Measurements from ENCODE around the gene UBR2.
"Not testable (repeated sequence)": the region's sequence is repeated elsewhere in the genome, so short reads cannot be mapped to it uniquely, and the experiment has no call there.

Gene UBR2

GRCh38 chr6:42555477-42556457, 8.1 kb upstream of the UBR2 start:
- peak; percentile 88 for DNase-seq

- no peak for DNase-seq
Observed at GRCh38 chr6:42556462-42556861, 7.4 kb upstream of the UBR2 start.

GRCh38 chr6:42559276-42559675, 4.6 kb upstream of the UBR2 start:
- not testable (repeated sequence) for DNase-seq

GRCh38 chr6:42561986-42562385, 1.8 kb upstream of the UBR2 start:
- DNase-seq = no peak

DNA sequence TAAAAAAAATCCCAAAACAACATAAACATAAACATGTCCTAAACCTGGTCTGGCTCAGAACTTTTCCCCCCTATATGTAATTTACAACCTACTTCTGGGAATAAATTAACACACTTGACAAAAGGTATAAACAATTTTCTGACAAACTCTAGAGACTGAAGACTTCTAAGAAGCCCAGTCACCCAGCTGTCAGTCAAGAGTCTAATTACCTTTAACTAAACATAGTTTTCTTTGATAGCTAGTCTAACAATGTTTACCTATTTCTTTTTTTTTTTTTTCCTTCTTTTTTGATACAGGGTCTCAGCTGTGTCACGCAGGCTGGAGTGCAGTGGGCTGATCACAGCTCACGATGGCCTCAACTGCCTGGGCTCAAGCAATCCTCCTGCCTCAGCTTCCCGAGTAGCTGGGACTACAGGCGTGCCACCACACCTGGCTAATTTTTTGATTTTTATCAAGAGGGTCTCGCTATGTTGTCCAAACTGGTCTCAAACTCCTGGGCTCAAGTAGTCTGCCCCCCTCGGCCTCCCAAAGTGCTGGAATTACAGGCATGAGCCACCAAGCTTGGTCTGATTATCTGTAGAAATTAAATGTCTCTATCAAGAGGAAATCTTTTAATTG, 932 bp upstream of the UBR2 start:
- no peak for DNase-seq

DNA sequence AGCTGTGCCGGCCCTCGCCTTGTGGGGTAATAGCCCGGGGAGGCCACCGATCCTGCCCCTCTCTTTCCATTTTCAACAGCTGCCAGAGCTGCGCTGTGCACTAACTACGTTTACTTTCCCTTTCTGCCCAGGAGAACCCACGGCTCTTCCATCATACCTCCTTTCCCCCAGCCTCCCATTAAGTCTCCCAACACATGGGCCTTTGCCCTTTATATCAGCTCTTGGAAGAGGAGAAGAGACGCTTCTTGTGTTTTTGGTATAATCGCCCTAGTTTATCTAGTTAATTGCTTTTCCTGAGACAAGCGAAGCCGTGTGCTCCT, 637 bp downstream of the UBR2 start:
- DNase-seq = peak; percentile 57

DNA sequence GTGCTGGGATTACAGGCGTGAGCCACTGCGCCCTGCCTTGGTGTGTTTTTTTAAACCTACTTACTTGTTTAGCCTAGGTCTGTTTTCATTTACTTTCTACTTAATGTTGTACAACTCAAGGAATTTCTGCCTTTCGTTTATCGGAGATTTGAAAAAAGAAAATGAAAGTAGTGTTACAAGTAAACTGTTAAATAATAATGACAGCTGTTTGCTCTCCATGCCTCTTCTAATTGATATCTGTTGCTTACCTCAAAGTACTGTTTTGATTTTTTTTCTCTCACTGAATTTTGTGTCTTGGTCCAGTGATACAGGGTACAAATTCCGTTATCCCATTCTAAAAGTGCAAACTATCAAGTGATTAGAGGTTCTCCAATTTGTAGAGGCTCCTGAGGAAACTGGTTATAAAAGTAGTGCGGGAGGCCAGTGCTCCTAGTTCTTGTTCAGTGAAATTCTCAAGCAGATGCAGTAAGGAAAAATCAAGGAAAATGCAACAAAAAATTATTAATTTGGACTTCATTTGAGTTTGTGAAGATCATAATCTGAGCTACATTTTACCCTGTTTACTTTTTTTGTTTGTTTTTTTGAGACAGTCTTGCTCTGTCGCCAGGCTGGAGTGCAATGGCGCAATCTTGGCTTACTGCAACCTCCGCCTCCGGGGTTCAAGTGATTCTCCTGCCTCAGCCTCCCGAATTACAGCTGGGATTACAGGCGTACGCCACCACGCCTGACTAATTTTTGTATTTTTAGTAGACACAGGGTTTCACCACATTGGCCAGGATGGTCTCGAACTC, 2.2 kb downstream of the UBR2 start:
- no peak for DNase-seq

DNA sequence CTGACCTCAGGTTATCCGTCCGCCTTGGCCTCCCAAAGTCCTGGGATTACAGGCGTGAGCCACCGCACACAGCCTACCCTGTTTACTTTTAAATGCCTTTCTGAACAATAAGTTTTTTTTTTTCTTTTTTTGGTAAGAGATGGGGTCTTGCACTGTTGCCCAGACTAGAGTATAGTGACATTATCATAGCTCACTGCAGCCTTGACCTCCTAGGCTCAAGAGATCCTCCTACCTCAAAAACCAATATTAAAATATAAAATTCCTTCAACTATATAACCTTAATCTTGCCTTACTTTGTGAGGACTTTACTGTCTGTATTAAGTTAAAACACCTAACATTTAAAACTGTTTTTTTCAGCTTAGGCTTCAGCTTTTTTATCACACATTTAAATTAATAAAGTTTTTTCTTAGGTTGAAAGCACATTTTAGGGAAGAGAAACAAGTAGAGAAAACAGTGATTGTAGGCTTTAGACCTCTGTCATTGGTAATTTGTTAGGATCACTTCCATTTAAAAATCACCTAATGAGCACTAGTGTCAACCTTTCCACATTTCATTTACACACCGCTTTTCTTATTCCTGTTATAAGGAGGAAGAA, 2.9 kb downstream of the UBR2 start:
- no peak for DNase-seq

DNA sequence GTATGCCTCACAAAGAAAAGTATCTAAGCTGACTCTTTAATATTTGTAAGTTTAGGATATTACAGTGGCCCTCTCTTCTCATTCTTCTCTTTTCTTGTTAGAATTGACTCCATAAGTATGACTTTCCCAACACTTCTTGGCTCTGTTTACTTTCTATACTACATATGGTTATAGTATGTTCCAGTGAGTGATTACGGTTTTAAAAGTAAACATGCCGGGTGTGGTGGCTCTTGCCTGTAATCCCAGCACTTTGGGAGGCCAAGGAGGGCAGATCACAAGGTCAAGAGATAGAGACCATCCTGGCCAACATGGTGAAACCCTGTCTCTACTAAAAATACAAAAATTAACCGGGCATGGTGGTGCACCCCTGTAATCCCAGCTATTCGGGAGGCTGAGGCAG, 3.4 kb downstream of the UBR2 start:
- not testable (repeated sequence) for DNase-seq

DNA sequence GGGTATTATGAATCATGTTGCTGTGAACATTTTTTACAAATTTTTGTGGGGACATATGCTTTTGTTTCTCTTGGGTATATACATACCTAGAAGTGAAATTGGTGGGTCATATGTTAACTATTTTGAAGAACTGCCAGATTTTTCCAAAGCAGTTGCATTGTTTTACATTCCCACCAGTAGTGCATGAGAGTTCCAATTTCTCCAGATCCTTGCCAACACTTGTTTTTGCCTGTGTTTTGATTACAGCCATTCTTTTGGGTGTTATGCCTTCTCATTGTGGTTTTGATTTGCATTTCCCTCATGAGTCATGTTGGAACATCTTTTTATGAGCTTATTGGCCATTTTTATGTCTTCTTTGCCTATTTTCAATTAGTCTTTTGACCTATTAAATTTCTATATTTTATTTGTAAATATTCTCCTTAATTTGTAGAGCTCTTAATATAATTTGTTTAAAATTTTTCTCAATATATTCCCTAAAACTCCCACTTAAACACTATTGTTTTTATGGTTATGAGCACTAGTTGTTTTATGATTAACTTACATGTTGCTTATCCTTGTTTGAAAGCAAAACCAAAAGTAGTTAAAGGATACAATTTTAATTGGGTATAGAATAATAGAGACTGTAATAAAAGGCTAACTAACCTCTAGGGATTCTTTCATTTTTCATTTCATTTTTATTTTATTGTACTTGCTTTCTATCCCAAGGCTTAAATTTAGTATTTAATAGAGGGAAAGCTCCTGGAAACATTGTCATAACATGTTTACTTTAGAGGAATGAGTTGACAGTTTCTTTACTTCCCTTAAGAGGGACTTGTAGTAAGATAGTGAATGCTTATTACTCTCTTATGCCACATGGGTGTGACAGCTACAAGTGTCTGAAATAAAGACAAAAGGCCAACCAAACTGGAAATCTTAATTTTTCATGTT, 5.5 kb downstream of the UBR2 start:
- DNase-seq = peak; percentile 81

GRCh38 chr6:42571611-42572342, 7.9 kb downstream of the UBR2 start:
- DNase-seq = no peak

- DNase-seq = peak; percentile 59
Observed at GRCh38 chr6:42572523-42572922, 8.7 kb downstream of the UBR2 start.

- not testable (repeated sequence) for DNase-seq
Observed at GRCh38 chr6:42576538-42576937, 12.7 kb downstream of the UBR2 start.

- no peak for DNase-seq
Observed at GRCh38 chr6:42598300-42598699, 34.5 kb downstream of the UBR2 start.

DNA sequence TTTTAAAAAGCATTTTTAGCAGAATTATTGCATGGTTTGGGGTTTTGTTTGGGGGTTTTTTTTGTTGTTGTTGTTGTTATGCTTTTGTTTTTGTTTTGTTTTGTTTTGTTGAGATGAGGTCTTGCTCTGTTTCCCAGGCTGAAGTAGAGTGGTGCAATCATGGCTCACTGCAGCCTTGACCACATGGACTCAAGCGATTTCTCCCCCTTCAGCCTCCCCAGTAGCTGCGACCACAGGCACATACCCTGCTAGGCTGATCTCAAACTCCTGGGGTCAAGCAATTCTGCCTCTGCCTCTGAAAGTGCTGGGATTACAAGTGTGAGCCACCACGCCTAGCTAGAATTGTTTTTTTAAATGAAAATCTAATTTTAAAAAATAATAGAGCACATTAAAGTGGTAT, 35.7 kb downstream of the UBR2 start:
- DNase-seq = no peak

DNA sequence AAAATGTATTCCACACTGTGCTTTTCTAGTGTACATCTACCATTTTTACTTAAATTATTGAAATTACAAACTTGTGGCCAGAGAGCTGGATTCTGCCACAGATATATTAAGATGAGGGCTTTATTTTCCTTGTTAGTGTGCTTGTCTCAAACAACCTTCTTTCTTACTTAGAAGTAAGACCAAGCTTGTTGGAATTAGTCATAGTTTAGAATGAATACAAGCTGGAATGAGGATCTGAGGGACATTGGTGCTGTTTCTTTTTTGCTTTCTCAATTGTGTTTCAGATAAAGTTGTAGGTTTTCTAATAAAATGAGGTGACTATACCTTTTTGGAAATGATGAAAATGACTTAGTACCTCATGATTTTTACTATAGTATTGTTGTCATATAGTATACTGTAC, 40.3 kb downstream of the UBR2 start:
- DNase-seq = no peak

GRCh38 chr6:42604699-42605098, 40.9 kb downstream of the UBR2 start:
- DNase-seq = not testable (repeated sequence)

DNA sequence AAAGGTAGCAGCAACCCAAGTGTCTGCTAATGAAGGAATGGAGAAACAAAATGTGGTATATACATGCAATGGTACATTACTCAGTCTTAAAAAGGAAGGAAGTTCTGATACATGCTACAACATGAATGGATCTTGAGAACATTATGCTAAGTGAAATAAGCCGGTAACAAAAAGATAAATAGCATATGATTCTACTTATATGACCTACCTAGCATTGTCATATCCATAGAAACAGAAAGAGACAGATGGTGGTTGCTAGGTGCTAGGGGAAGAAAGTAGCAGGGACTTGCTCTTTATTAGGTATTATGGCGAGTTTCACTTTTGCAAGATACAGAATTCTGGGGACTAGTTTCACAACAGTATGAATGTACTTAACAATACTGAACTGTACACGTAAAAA, 46.6 kb downstream of the UBR2 start:
- DNase-seq = no peak

- no peak for DNase-seq
Observed at GRCh38 chr6:42615518-42615917, 51.7 kb downstream of the UBR2 start.

DNA sequence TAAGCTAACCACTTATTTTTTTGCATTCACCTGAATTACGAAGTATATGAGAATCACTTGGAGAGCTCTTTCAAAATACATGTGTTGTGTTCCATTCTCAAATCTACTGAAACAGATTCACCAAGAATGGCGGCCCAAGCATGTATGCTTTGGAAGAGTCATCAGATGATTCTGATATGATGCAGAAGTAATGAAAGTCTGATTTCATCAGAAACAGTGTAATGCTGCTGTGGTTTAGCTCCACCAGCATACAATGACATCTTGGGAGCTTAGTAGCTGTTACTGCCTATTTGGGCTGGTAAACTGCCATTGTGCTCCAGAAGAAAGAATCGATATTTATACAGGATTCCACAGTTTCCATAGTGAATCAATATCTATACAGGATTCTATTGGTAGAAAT, 52.9 kb downstream of the UBR2 start:
- no peak for DNase-seq

- DNase-seq = no peak
Observed at GRCh38 chr6:42618105-42618504, 54.3 kb downstream of the UBR2 start.
